HEK293 (cell line): ENCODE results near the gene PPM1F.

Experiments
- CTCF ChIP-seq: fragments of 450-650 bp; formaldehyde crosslinking; IDR thresholded peaks from 2 replicates; pipeline ENCODE4 v1.5.1; 2016; ENCODE audit warnings: missing biosample characterization, missing genetic modification characterization
- INSM2 ChIP-seq: fragments of 450-650 bp; formaldehyde crosslinking; IDR thresholded peaks from 2 replicates; pipeline ENCODE4 v1.5.1; 2016; ENCODE audit warnings: missing biosample characterization, missing genetic modification characterization
- ZNF776 ChIP-seq: fragments of 450-650 bp; formaldehyde crosslinking; IDR thresholded peaks from 2 replicates; pipeline ENCODE4 v1.5.0; 2017; ENCODE audit warnings: missing biosample characterization, missing genetic modification characterization, borderline replicate concordance

- TF ChIP-seq INSM2 (tag by site-specific recombination) (peak; percentile 62; the same call in 1 of the 2 replicates), ZNF776 (tag by site-specific recombination) (no peak), CTCF (peak; percentile 99)
Observed at GRCh38 chr22:21938071-21938822, 14.4 kb downstream of the PPM1F start.
